ENCODE measurements around the gene ZNF620. TPM values are rescaled to one million over a fixed set of nuclear protein-coding genes. Genes with fewer than 3 reads are reported as not detected.

The ZNF620 gene
- total RNA-seq, 4 donors from 2014 or later = 1.3 to 12.4 (median 5.9) TPM; not detected in 1

- DNase-seq = no peak
- Histone ChIP-seq H3K36me3 (no peaks in the 10 kb centered on the region), H3K4me3 (no peak overlapping the region), H3K9me3 (peaks cover 0 to 12% of the 10 kb centered on the region in 2 donors), H3K4me1 (no peaks in the 10 kb centered on the region), H3K27me3 (no peaks in the 10 kb centered on the region), H3K27ac (no peak overlapping the region)
- intact Hi-C loops (cut with DNase I; ENCODE audit: low total_unique reads) = no loop called here
- TF ChIP-seq POLR2A (IDR thresholded peaks at IDR 0.05) = no peak
- TF ChIP-seq, protein P1, sequence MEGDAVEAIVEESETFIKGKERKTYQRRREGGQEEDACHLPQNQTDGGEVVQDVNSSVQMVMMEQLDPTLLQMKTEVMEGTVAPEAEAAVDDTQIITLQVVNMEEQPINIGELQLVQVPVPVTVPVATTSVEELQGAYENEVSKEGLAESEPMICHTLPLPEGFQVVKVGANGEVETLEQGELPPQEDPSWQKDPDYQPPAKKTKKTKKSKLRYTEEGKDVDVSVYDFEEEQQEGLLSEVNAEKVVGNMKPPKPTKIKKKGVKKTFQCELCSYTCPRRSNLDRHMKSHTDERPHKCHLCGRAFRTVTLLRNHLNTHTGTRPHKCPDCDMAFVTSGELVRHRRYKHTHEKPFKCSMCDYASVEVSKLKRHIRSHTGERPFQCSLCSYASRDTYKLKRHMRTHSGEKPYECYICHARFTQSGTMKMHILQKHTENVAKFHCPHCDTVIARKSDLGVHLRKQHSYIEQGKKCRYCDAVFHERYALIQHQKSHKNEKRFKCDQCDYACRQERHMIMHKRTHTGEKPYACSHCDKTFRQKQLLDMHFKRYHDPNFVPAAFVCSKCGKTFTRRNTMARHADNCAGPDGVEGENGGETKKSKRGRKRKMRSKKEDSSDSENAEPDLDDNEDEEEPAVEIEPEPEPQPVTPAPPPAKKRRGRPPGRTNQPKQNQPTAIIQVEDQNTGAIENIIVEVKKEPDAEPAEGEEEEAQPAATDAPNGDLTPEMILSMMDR (IDR thresholded peaks at IDR 0.05) = no peak
Observed at GRCh38 chr3:40490916-40491315, 14.9 kb upstream of the ZNF620 start.

- no peak overlapping the region for H3K27ac ChIP-seq
- no peaks in the 10 kb centered on the region for H3K4me1 ChIP-seq
- intact Hi-C loops (cut with DNase I; ENCODE audit: low total_unique reads) = no loop called here
- H3K9me3 ChIP-seq = no peaks in the 10 kb centered on the region
- H3K36me3 ChIP-seq = no peaks in the 10 kb centered on the region
- no peak for DNase-seq
- H3K4me3 ChIP-seq = no peak overlapping the region
- no peaks in the 10 kb centered on the region for H3K27me3 ChIP-seq
- TF ChIP-seq, protein P1 (IDR thresholded peaks at IDR 0.05) = no peak
- no peak for TF ChIP-seq POLR2A (IDR thresholded peaks at IDR 0.05)
Observed at GRCh38 chr3:40494698-40495097, 11.1 kb upstream of the ZNF620 start.

DNA sequence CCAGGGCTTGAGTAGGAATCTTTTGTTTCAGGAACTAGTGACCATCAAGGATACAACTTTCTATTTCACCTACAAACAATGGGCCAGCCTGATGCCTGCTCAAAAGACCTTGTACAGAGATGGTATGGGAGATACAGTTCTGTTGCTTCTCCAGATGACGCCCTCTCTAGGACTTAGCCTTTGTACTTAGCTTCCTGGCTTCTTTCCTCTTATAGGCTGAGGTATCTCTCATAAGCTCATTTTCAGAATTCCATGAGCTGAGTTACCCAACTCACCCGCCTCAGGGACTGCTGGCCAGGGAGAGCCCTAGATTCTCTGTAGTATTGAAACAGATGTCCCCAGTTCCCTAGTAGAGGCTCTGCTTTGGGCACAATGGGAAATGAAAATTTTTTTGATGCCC lies 8.6 kb upstream of the ZNF620 start:
- no peak overlapping the region for H3K4me3 ChIP-seq
- TF ChIP-seq, protein P1 (IDR thresholded peaks at IDR 0.05) = no peak
- no peak for TF ChIP-seq POLR2A (IDR thresholded peaks at IDR 0.05)

GRCh38 chr3:40499952-40500351 lies 5.9 kb upstream of the ZNF620 start:
- intact Hi-C loops (cut with DNase I; ENCODE audit: low total_unique reads) = no loop called here
- no peaks in the 10 kb centered on the region for H3K36me3 ChIP-seq
- H3K9me3 ChIP-seq = no peaks in the 10 kb centered on the region
- no peak overlapping the region for H3K4me3 ChIP-seq
- no peaks in the 10 kb centered on the region for H3K4me1 ChIP-seq
- no peak overlapping the region for H3K27ac ChIP-seq
- TF ChIP-seq POLR2A (IDR thresholded peaks at IDR 0.05) = no peak
- TF ChIP-seq, protein P1 (IDR thresholded peaks at IDR 0.05) = no peak
- H3K27me3 ChIP-seq = no peaks in the 10 kb centered on the region
- DNase-seq = no peak

More for the DNA sequence above, 8.6 kb upstream of the ZNF620 start:
- Histone ChIP-seq H3K9me3 (no peaks in the 10 kb centered on the region), H3K4me1 (no peaks in the 10 kb centered on the region), H3K27me3 (no peaks in the 10 kb centered on the region), H3K27ac (no peak overlapping the region), H3K36me3 (no peaks in the 10 kb centered on the region)
- intact Hi-C loops (cut with DNase I; ENCODE audit: low total_unique reads) = no loop called here
- no peak for DNase-seq

- no peak overlapping the region for H3K27ac ChIP-seq
- H3K9me3 ChIP-seq = no peaks in the 10 kb centered on the region
- TF ChIP-seq, protein P1 (IDR thresholded peaks at IDR 0.05) = no peak
- TF ChIP-seq POLR2A (IDR thresholded peaks at IDR 0.05) = no peak
- H3K27me3 ChIP-seq = no peaks in the 10 kb centered on the region
- intact Hi-C loops (cut with DNase I; ENCODE audit: low total_unique reads) = no loop called here
- no peak for DNase-seq
- H3K4me3 ChIP-seq = no peak overlapping the region
- peaks cover 0 to 3% of the 10 kb centered on the region in 2 donors for H3K4me1 ChIP-seq
- no peaks in the 10 kb centered on the region for H3K36me3 ChIP-seq
Observed at GRCh38 chr3:40502034-40502433, 3.8 kb upstream of the ZNF620 start.
